Activated T-helper 1 cell treated with anti-CD3 and anti-CD28 coated beads, Interleukin-2, amount 50 U/mL, for 16 hours (primary cell): ENCODE measurements around the gene SLC36A4.
"Not testable (repeated sequence)": the region's sequence is repeated elsewhere in the genome, so short reads cannot be mapped to it uniquely, and the experiment has no call there.

Source experiments
- DNase-seq, 2 donors: peaks; one replicate each; pipeline ENCODE4 v3.0.0-alpha.2; 2020; ENCODE audit warnings: low read depth in 1 of 2, low spot score in 1 of 2

The SLC36A4 gene

GRCh38 chr11:93194673-93195291, 3.0 kb downstream of the SLC36A4 start:
- DNase-seq = no peak

- DNase-seq = no peak
Observed at GRCh38 chr11:93193731-93194130, 4.1 kb downstream of the SLC36A4 start.

GRCh38 chr11:93192163-93192562, 5.6 kb downstream of the SLC36A4 start:
- DNase-seq = no peak

GRCh38 chr11:93189462-93189861, 8.3 kb downstream of the SLC36A4 start:
- no peak for DNase-seq

GRCh38 chr11:93188726-93189125, 9.1 kb downstream of the SLC36A4 start:
- no peak for DNase-seq

GRCh38 chr11:93187290-93187689, 10.5 kb downstream of the SLC36A4 start:
- DNase-seq = no peak

GRCh38 chr11:93177891-93178290, 19.9 kb downstream of the SLC36A4 start:
- not testable (repeated sequence) for DNase-seq

GRCh38 chr11:93169950-93170561, 27.7 kb downstream of the SLC36A4 start:
- DNase-seq = no peak

- DNase-seq = no peak
Observed at GRCh38 chr11:93169143-93169542, 28.6 kb downstream of the SLC36A4 start.

- no peak for DNase-seq
Observed at GRCh38 chr11:93166862-93167261, 30.9 kb downstream of the SLC36A4 start.

- DNase-seq = no peak
Observed at GRCh38 chr11:93166194-93166593, 31.6 kb downstream of the SLC36A4 start.

GRCh38 chr11:93160808-93161207, 37.0 kb downstream of the SLC36A4 start:
- no peak for DNase-seq

GRCh38 chr11:93160156-93160555, 37.6 kb downstream of the SLC36A4 start:
- DNase-seq = no peak

- DNase-seq = no peak
Observed at GRCh38 chr11:93159721-93160120, 38.1 kb downstream of the SLC36A4 start.

- DNase-seq = no peak
Observed at GRCh38 chr11:93155738-93156137, 42.1 kb downstream of the SLC36A4 start.

GRCh38 chr11:93145390-93145915, 52.3 kb downstream of the SLC36A4 start:
- DNase-seq = no peak

GRCh38 chr11:93143800-93144199, 54.0 kb downstream of the SLC36A4 start:
- DNase-seq = no peak

- DNase-seq = no peak
Observed at GRCh38 chr11:93143186-93143585, 54.6 kb downstream of the SLC36A4 start.

- no peak for DNase-seq
Observed at GRCh38 chr11:93133488-93134109, 64.2 kb downstream of the SLC36A4 start.

GRCh38 chr11:93132836-93133235, 65.0 kb downstream of the SLC36A4 start:
- no peak for DNase-seq

GRCh38 chr11:93131709-93132108, 66.1 kb downstream of the SLC36A4 start:
- no peak for DNase-seq

GRCh38 chr11:93128574-93128973, 69.2 kb downstream of the SLC36A4 start:
- DNase-seq = no peak
